HCT116 (cell line): ENCODE results near the gene PGGT1B. TPM values are rescaled to one million over a fixed set of nuclear protein-coding genes. Genes with fewer than 3 reads are reported as not detected.

ENCODE experiments used
- ATAC-seq: fragments of 200-7000 bp; cut with Tn5 transposase; 2 replicates; pipeline ENCODE4 v1.9.1; 2020; ENCODE audit warnings: mild to moderate bottlenecking, moderate library complexity
- BruUV-seq: library from RNA; stranded (reverse); fragments of 400-500 nt; replicated peaks from 2 replicates; lab custom pipeline; 2021; lab: Mats Ljungman, UMichigan
- CTCF ChIA-PET: fragments of 300-600 bp; sonication (Branson Sonifier 250); formaldehyde crosslinking; loops from one replicate; lab custom pipeline; 2021; ENCODE audit warnings: antibody characterized with exemption; lab: Charles Lee
- POLR2A ChIA-PET: fragments of 300-600, 350-600 bp; sonication (Branson Sonifier 250); formaldehyde crosslinking; loops from one replicate; lab custom pipeline; 2021; ENCODE audit warnings: antibody characterized with exemption; lab: Charles Lee
- RAD21 ChIA-PET, 2 experiments: fragments of 300-600 bp; sonication (Branson Sonifier 250); formaldehyde crosslinking; loops; one replicate each; lab custom pipeline; 2023; ENCODE audit warnings: low total read pairs in 2 of 2; ENCODE audit not compliant: uncharacterized antibody in 2 of 2, unreplicated experiment in 2 of 2, low non-redundant PET in 1 of 2; lab: Charles Lee
- DNase-seq: peaks from one replicate; pipeline ENCODE4 v3.0.0-alpha.2; 2010; ENCODE audit warnings: low read depth, low spot score
- H2AFZ ChIP-seq: fragments of 200-600 bp; shearing (Covaris generic), sonication (generic); 2 replicates; pipeline ENCODE4 v1.6.1; 2017; ENCODE audit warnings: low read depth, mixed run types, mixed read lengths, antibody characterized with exemption, low read length; ENCODE audit not compliant: poor library complexity, severe bottlenecking
- H3K27ac ChIP-seq: 2 replicates; pipeline ENCODE4 v1.5.1; 2012; ENCODE audit warnings: low read depth, low read length
- H3K27me3 ChIP-seq: fragments of 200-600 bp; sonication (generic); 2 replicates; pipeline ENCODE4 v1.6.1; 2016; ENCODE audit warnings: mixed run types, low read length, mixed read lengths; ENCODE audit not compliant: insufficient read depth
- H3K36me3 ChIP-seq, 2 experiments: fragments of 200-500 bp in 1 of 2; fragments of 200-600 bp in 1 of 2; sonication (Bioruptor generic) in 1 of 2; sonication (generic) in 1 of 2; 2 replicates each; pipeline versions ENCODE4 v1.5.1 to v1.6.1; 2014 to 2016; ENCODE audit warnings: low read length in 2 of 2, inconsistent platforms in 1 of 2, mixed read lengths in 1 of 2, mixed run types in 1 of 2; ENCODE audit not compliant: insufficient read depth in 2 of 2, control insufficient read depth in 1 of 2
- H3K4me1 ChIP-seq, 2 experiments: fragments of 200-600 bp in 1 of 2; sonication (generic) in 1 of 2; 2 replicates each; pipeline versions ENCODE4 v1.5.1 to v1.6.1; 2012 to 2017; ENCODE audit warnings: low read length in 2 of 2, inconsistent platforms in 1 of 2, mild to moderate bottlenecking in 1 of 2, mixed read lengths in 1 of 2, mixed run types in 1 of 2, moderate library complexity in 1 of 2; ENCODE audit not compliant: insufficient read depth in 2 of 2, control insufficient read depth in 1 of 2
- H3K4me2 ChIP-seq: fragments of 200-600 bp; sonication (generic); 2 replicates; pipeline ENCODE4 v1.6.1; 2017; ENCODE audit warnings: mixed run types, low read length, mixed read lengths
- H3K4me3 ChIP-seq, 2 experiments: fragments of 200-600 bp in 1 of 2; sonication (generic) in 1 of 2; replicated peaks in 1 of 2; 2 replicates each; pipeline ENCODE4 v1.5.1; 2011 to 2016; ENCODE audit warnings: low read length in 2 of 2, control low read depth in 1 of 2, low read depth in 1 of 2, mild to moderate bottlenecking in 1 of 2, mixed read lengths in 1 of 2, mixed run types in 1 of 2
- H3K79me2 ChIP-seq: fragments of 200-600 bp; sonication (generic); 2 replicates; pipeline ENCODE4 v1.6.1; 2017; ENCODE audit warnings: mild to moderate bottlenecking, mixed run types, low read length, moderate library complexity, mixed read lengths; ENCODE audit not compliant: insufficient read depth
- H3K9ac ChIP-seq: fragments of 200-600 bp; sonication (generic); 2 replicates; pipeline ENCODE4 v1.6.1; 2016; ENCODE audit warnings: low read length, mixed read lengths
- H3K9me2 ChIP-seq: fragments of 200-600 bp; sonication (generic), shearing (Covaris generic); 2 replicates; pipeline ENCODE4 v1.6.1; 2017; ENCODE audit warnings: mixed run types, mild to moderate bottlenecking, moderate library complexity; ENCODE audit not compliant: insufficient read depth
- H3K9me3 ChIP-seq, 2 experiments: fragments of 200-500 bp in 1 of 2; fragments of 200-600 bp in 1 of 2; sonication (Bioruptor generic) in 1 of 2; sonication (generic) in 1 of 2; 2 replicates each; pipeline ENCODE4 v1.6.1; 2014 to 2017; ENCODE audit warnings: low read length in 2 of 2, mixed read lengths in 2 of 2, inconsistent platforms in 1 of 2, low read depth in 1 of 2, mild to moderate bottlenecking in 1 of 2, mixed run types in 1 of 2, moderate library complexity in 1 of 2; ENCODE audit not compliant: control insufficient read depth in 1 of 2, insufficient read depth in 1 of 2
- H4K20me1 ChIP-seq: fragments of 200-600 bp; sonication (generic), shearing (Covaris generic); 2 replicates; pipeline ENCODE4 v1.6.1; 2017; ENCODE audit warnings: mixed run types, mild to moderate bottlenecking, moderate library complexity; ENCODE audit not compliant: insufficient read depth
- ATF3 ChIP-seq: IDR thresholded peaks from 2 replicates; pipeline ENCODE4 v1.6.1; 2012
- CBX3 ChIP-seq: IDR thresholded peaks from 2 replicates; pipeline ENCODE4 v1.6.1; 2012; ENCODE audit warnings: low read depth
- CEBPB ChIP-seq: IDR thresholded peaks from 2 replicates; pipeline ENCODE4 v1.6.1; 2012; ENCODE audit warnings: low read depth
- CTCF ChIP-seq, 3 experiments: fragments of 200-600 bp in 1 of 3; sonication (generic) in 1 of 3; IDR thresholded peaks in 2 of 3; conservative IDR thresholded peaks in 1 of 3; 2 replicates each; pipeline ENCODE4 v1.5.1; 2012 to 2017; ENCODE audit warnings: low read depth in 2 of 3, low read length in 2 of 3, antibody characterized with exemption in 1 of 3, borderline replicate concordance in 1 of 3, control low read depth in 1 of 3, mild to moderate bottlenecking in 1 of 3, mixed read lengths in 1 of 3, mixed run types in 1 of 3, moderate library complexity in 1 of 3; ENCODE audit not compliant: insufficient read depth in 1 of 3
- EGR1 ChIP-seq: IDR thresholded peaks from 2 replicates; pipeline ENCODE4 v1.6.1; 2012; ENCODE audit warnings: low read depth
- EZH2 ChIP-seq: fragments of 200-600 bp; sonication (generic); IDR thresholded peaks from 2 replicates; pipeline ENCODE4 v1.6.1; 2017; ENCODE audit warnings: antibody characterized with exemption, mixed run types
- EZH2phosphoT487 ChIP-seq: fragments of 200-600 bp; IDR thresholded peaks from 2 replicates; pipeline ENCODE4 v1.6.1; 2018; ENCODE audit warnings: antibody characterized with exemption, borderline replicate concordance
- JUND ChIP-seq: IDR thresholded peaks from 2 replicates; pipeline ENCODE4 v1.6.1; 2012
- POLR2A ChIP-seq: IDR thresholded peaks from 2 replicates; pipeline ENCODE4 v1.7.0; 2011; ENCODE audit warnings: borderline replicate concordance; ENCODE audit not compliant: insufficient read depth, insufficient read length; ENCODE audit errors: extremely low read depth
- POLR2AphosphoS5 ChIP-seq: IDR thresholded peaks from 2 replicates; pipeline ENCODE4 v1.6.1; 2011; ENCODE audit warnings: mild to moderate bottlenecking, low read depth, low read length, moderate library complexity
- SIN3A ChIP-seq: IDR thresholded peaks from 2 replicates; pipeline ENCODE4 v1.6.1; 2012; ENCODE audit warnings: low read depth
- SP1 ChIP-seq: IDR thresholded peaks from 2 replicates; pipeline ENCODE4 v1.6.1; 2012; ENCODE audit warnings: low read depth
- SRF ChIP-seq: IDR thresholded peaks from 2 replicates; pipeline ENCODE4 v1.6.1; 2012; ENCODE audit warnings: low read depth
- TCF7L2 ChIP-seq: IDR thresholded peaks from 2 replicates; pipeline ENCODE4 v1.7.0; 2011; ENCODE audit warnings: borderline replicate concordance, inconsistent platforms; ENCODE audit not compliant: insufficient read depth, insufficient read length; ENCODE audit errors: extremely low read depth
- YY1 ChIP-seq: IDR thresholded peaks from 2 replicates; pipeline ENCODE4 v1.6.1; 2011; ENCODE audit warnings: low read length, low read depth, moderate library complexity, mild to moderate bottlenecking; ENCODE audit not compliant: insufficient replicate concordance; ENCODE audit errors: extremely low read depth
- ZFX ChIP-seq: fragments of 450-650 bp; IDR thresholded peaks from 2 replicates; pipeline ENCODE4 v1.6.1; 2017
- ZNF274 ChIP-seq: fragments of 200-500 bp; sonication (Bioruptor generic); IDR thresholded peaks from 2 replicates; pipeline ENCODE4 v1.6.1; 2014; ENCODE audit warnings: mild to moderate bottlenecking, low read depth, low read length, inconsistent platforms
- intact Hi-C: fragments of 100-400 bp; cut with micrococcal nuclease; formaldehyde crosslinking; loops from 2 replicates; pipeline ENCODE4 v1.10.0; 2022
- total RNA-seq: library from RNA; stranded (reverse); gene quantifications from one replicate; pipeline ENCODE4 v1.2.1, GENCODE V29; 2021; ENCODE audit not compliant: unreplicated experiment

Gene PGGT1B
- total RNA-seq, 1 experiment from 2014 or later, result 45.8 TPM

- no peak for TF ChIP-seq TCF7L2
- no peak for TF ChIP-seq JUND
- TF ChIP-seq SP1, result no peak
- no peak for TF ChIP-seq POLR2AphosphoS5
Observed at GRCh38 chr5:115196161-115196560, 66.5 kb downstream of the PGGT1B start (continued).

- ChIA-PET POLR2A (no interaction called here), CTCF (no interaction called here), RAD21 (no interaction called here)
- H3K27me3 ChIP-seq, result no peaks in the 10 kb centered on the region
- TF ChIP-seq SP1 (no peak), EZH2phosphoT487 (no peak), SIN3A (no peak), ZNF274 (no peak), CBX3 (no peak), CEBPB (no peak), POLR2A (no peak), YY1 (no peak), EZH2 (no peak), POLR2AphosphoS5 (no peak), TCF7L2 (no peak), ZFX (no peak), CTCF (IDR thresholded peaks at IDR 0.05 in 2 of 3, conservative IDR thresholded peaks at IDR 0.05 in 1 of 3; ENCODE audit: borderline replicate concordance in 1 of 3, insufficient read depth in 1 of 3, low read depth in 2 of 3, low read length in 2 of 3) (no peak), ATF3 (no peak), EGR1 (no peak), SRF (no peak)
- H3K36me3 ChIP-seq, result no peaks in the 10 kb centered on the region
- no peaks in the 10 kb centered on the region for H4K20me1 ChIP-seq
- no peak overlapping the region for H3K9ac ChIP-seq
- ATAC-seq (no peak), DNase-seq (no peak)
- BruUV-seq, result no TSS peak
- no peak overlapping the region for H3K27ac ChIP-seq
- H3K79me2 ChIP-seq, result no peaks in the 10 kb centered on the region
- no peak overlapping the region for H3K4me3 ChIP-seq
- H3K4me2 ChIP-seq, result no peak overlapping the region
- no peaks in the 10 kb centered on the region for H3K4me1 ChIP-seq
- intact Hi-C loops, result no loop called here
- no peaks in the 10 kb centered on the region for H3K9me3 ChIP-seq
- H2AFZ ChIP-seq, result no peak overlapping the region
- no peaks in the 10 kb centered on the region for H3K9me2 ChIP-seq
Observed at GRCh38 chr5:115194676-115195075, 68.0 kb downstream of the PGGT1B start.
